Measurements from ENCODE around the gene DKKL1.

Gene DKKL1

GRCh38 chr19:49347835-49348234 lies 15.8 kb upstream of the DKKL1 start:
- H3K27ac ChIP-seq: no peak overlapping the region
- TF ChIP-seq ZFX (IDR thresholded peaks at IDR 0.05) (no peak), CTCF (conservative IDR thresholded peaks at IDR 0.05) (no peak)

GRCh38 chr19:49348305-49349189 lies 15.1 kb upstream of the DKKL1 start:
- TF ChIP-seq ZFX (IDR thresholded peaks at IDR 0.05): no peak
- TF ChIP-seq CTCF (conservative IDR thresholded peaks at IDR 0.05): no peak
- H3K27ac ChIP-seq: no peak overlapping the region

- TF ChIP-seq ZFX (IDR thresholded peaks at IDR 0.05) (no peak), CTCF (conservative IDR thresholded peaks at IDR 0.05) (no peak)
- no peak overlapping the region for H3K27ac ChIP-seq
Measured at GRCh38 chr19:49349567-49349966, 14.1 kb upstream of the DKKL1 start.

- TF ChIP-seq ZFX (IDR thresholded peaks at IDR 0.05): no peak
- no peak for TF ChIP-seq CTCF (conservative IDR thresholded peaks at IDR 0.05)
- peak overlapping the region; percentile 48 for H3K27ac ChIP-seq
Measured at GRCh38 chr19:49355909-49356353, 7.7 kb upstream of the DKKL1 start.

- peak overlapping the region; percentile 48 for H3K27ac ChIP-seq
- TF ChIP-seq CTCF (conservative IDR thresholded peaks at IDR 0.05): no peak
- no peak for TF ChIP-seq ZFX (IDR thresholded peaks at IDR 0.05)
Measured at GRCh38 chr19:49356382-49356781, 7.3 kb upstream of the DKKL1 start.

- H3K27ac ChIP-seq: peak overlapping the region; percentile 48
Measured at GRCh38 chr19:49357186-49357585, 6.5 kb upstream of the DKKL1 start.

More at GRCh38 chr19:49357186-49357585, 6.5 kb upstream of the DKKL1 start:
- TF ChIP-seq ZFX (IDR thresholded peaks at IDR 0.05): no peak
- no peak for TF ChIP-seq CTCF (conservative IDR thresholded peaks at IDR 0.05)
